HEK293 (cell line): ENCODE data around the gene C22orf15.

Experiments
- KLF10 ChIP-seq: fragments of 450-650 bp; IDR thresholded peaks from 2 replicates; pipeline ENCODE4 v1.5.1; 2018; ENCODE audit warnings: missing biosample characterization, mild to moderate bottlenecking, missing genetic modification characterization
- REPIN1 ChIP-seq: fragments of 450-650 bp; formaldehyde crosslinking; IDR thresholded peaks from 2 replicates; pipeline ENCODE4 v1.5.1; 2017; ENCODE audit warnings: missing biosample characterization, missing genetic modification characterization, low read depth
- SCRT1 ChIP-seq: fragments of 450-650 bp; formaldehyde crosslinking; IDR thresholded peaks from 2 replicates; pipeline ENCODE4 v1.5.1; 2016; ENCODE audit warnings: missing biosample characterization, missing genetic modification characterization, borderline replicate concordance
- SP3 ChIP-seq: fragments of 450-650 bp; formaldehyde crosslinking; IDR thresholded peaks from 2 replicates; pipeline ENCODE4 v1.5.1; 2016; ENCODE audit warnings: missing biosample characterization, missing genetic modification characterization
- SP7 ChIP-seq: fragments of 450-650 bp; formaldehyde crosslinking; IDR thresholded peaks from 2 replicates; pipeline ENCODE4 v1.5.1; 2016; ENCODE audit warnings: missing biosample characterization, missing genetic modification characterization
- ZBTB21 ChIP-seq: fragments of 450-650 bp; formaldehyde crosslinking; IDR thresholded peaks from 2 replicates; pipeline ENCODE4 v1.5.1; 2017; ENCODE audit warnings: missing biosample characterization, missing genetic modification characterization
- ZBTB49 ChIP-seq: fragments of 450-650 bp; formaldehyde crosslinking; IDR thresholded peaks from 2 replicates; pipeline ENCODE4 v1.5.1; 2016; ENCODE audit warnings: missing biosample characterization, missing genetic modification characterization, low read depth
- ZNF10 ChIP-seq: fragments of 450-650 bp; formaldehyde crosslinking; IDR thresholded peaks from 2 replicates; pipeline ENCODE4 v1.5.1; 2017; ENCODE audit warnings: missing biosample characterization, missing genetic modification characterization
- ZNF16 ChIP-seq: fragments of 450-650 bp; formaldehyde crosslinking; IDR thresholded peaks from 2 replicates; pipeline ENCODE4 v1.5.1; 2016; ENCODE audit warnings: low read depth, missing biosample characterization, missing genetic modification characterization
- ZNF2 ChIP-seq: fragments of 450-650 bp; formaldehyde crosslinking; IDR thresholded peaks from 2 replicates; pipeline ENCODE4 v1.5.1; 2016; ENCODE audit warnings: missing biosample characterization, missing genetic modification characterization
- ZNF23 ChIP-seq: fragments of 450-650 bp; formaldehyde crosslinking; IDR thresholded peaks from 2 replicates; pipeline ENCODE4 v1.5.1; 2016; ENCODE audit warnings: missing biosample characterization, missing genetic modification characterization, borderline replicate concordance
- ZNF280D ChIP-seq: fragments of 450-650 bp; formaldehyde crosslinking; IDR thresholded peaks from 2 replicates; pipeline ENCODE4 v1.5.1; 2016; ENCODE audit warnings: missing biosample characterization, missing genetic modification characterization
- ZNF510 ChIP-seq: fragments of 450-650 bp; formaldehyde crosslinking; IDR thresholded peaks from 2 replicates; pipeline ENCODE4 v1.5.1; 2018; ENCODE audit warnings: mild to moderate bottlenecking, missing genetic modification characterization, missing biosample characterization; ENCODE audit not compliant: insufficient replicate concordance
- ZNF529 ChIP-seq: fragments of 450-650 bp; formaldehyde crosslinking; IDR thresholded peaks from 2 replicates; pipeline ENCODE4 v1.5.1; 2017; ENCODE audit warnings: missing genetic modification characterization, missing biosample characterization; ENCODE audit not compliant: insufficient replicate concordance
- ZNF629 ChIP-seq: fragments of 450-650 bp; formaldehyde crosslinking; IDR thresholded peaks from 2 replicates; pipeline ENCODE4 v1.5.1; 2017; ENCODE audit warnings: missing biosample characterization, missing genetic modification characterization
- ZNF639 ChIP-seq: fragments of 450-650 bp; formaldehyde crosslinking; IDR thresholded peaks from 2 replicates; pipeline ENCODE4 v1.5.1; 2016; ENCODE audit warnings: missing biosample characterization, missing genetic modification characterization
- ZNF664 ChIP-seq: fragments of 450-650 bp; formaldehyde crosslinking; IDR thresholded peaks from 2 replicates; pipeline ENCODE4 v1.5.1; 2016; ENCODE audit warnings: missing biosample characterization, missing genetic modification characterization
- ZSCAN16 ChIP-seq: fragments of 450-650 bp; formaldehyde crosslinking; IDR thresholded peaks from 2 replicates; pipeline ENCODE4 v1.5.1; 2016; ENCODE audit warnings: missing biosample characterization, missing genetic modification characterization
- ZXDB ChIP-seq: fragments of 450-650 bp; formaldehyde crosslinking; IDR thresholded peaks from 2 replicates; pipeline ENCODE4 v1.5.1; 2016; ENCODE audit warnings: missing biosample characterization, missing genetic modification characterization
- TF ChIP-seq, protein P1 (sequence below): fragments of 450-650 bp; formaldehyde crosslinking; IDR thresholded peaks from 2 replicates; pipeline ENCODE4 v1.5.1; 2016; ENCODE audit warnings: missing biosample characterization, missing genetic modification characterization
- TF ChIP-seq, protein P2 (sequence below): fragments of 450-650 bp; formaldehyde crosslinking; IDR thresholded peaks from 2 replicates; pipeline ENCODE4 v1.5.1; 2017; ENCODE audit warnings: missing biosample characterization, missing genetic modification characterization
- TF ChIP-seq, protein P3 (sequence below): fragments of 450-650 bp; formaldehyde crosslinking; IDR thresholded peaks from 2 replicates; pipeline ENCODE4 v1.5.1; 2016; ENCODE audit warnings: missing biosample characterization, missing genetic modification characterization
- TF ChIP-seq, protein P4 (sequence below): fragments of 450-650 bp; formaldehyde crosslinking; conservative IDR thresholded peaks from 2 replicates; pipeline ENCODE4 v1.5.1; 2016; ENCODE audit warnings: low read depth, missing biosample characterization, missing genetic modification characterization

The C22orf15 gene

GRCh38 chr22:23786752-23787599 is 24.2 kb downstream of the C22orf15 start, which contains the start of gene SMARCB1 (continued):
- TF ChIP-seq, protein P1, sequence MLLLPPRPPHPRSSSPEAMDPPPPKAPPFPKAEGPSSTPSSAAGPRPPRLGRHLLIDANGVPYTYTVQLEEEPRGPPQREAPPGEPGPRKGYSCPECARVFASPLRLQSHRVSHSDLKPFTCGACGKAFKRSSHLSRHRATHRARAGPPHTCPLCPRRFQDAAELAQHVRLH (tag by site-specific recombination): no peak
- TF ChIP-seq SP3 (tag by site-specific recombination) (peak; percentile 70), ZBTB21 (tag by site-specific recombination) (no peak), ZNF664 (tag by site-specific recombination) (no peak), ZSCAN16 (tag by site-specific recombination) (no peak), REPIN1 (no peak), ZNF2 (tag by site-specific recombination) (no peak), SP7 (tag by site-specific recombination) (peak; percentile 31; the same call in 1 of the 2 replicates), ZBTB49 (tag by site-specific recombination) (no peak), ZNF639 (no peak), ZNF629 (tag by site-specific recombination) (no peak), SCRT1 (tag by site-specific recombination) (no peak), KLF10 (tag by site-specific recombination) (no peak), ZXDB (peak; percentile 64; the same call in 1 of the 2 replicates), ZNF23 (no peak), ZNF10 (tag by site-specific recombination) (no peak), ZNF16 (tag by site-specific recombination) (no peak), ZNF529 (tag by site-specific recombination) (no peak), ZNF510 (no peak), ZNF280D (tag by site-specific recombination) (no peak)
- TF ChIP-seq, protein P2, sequence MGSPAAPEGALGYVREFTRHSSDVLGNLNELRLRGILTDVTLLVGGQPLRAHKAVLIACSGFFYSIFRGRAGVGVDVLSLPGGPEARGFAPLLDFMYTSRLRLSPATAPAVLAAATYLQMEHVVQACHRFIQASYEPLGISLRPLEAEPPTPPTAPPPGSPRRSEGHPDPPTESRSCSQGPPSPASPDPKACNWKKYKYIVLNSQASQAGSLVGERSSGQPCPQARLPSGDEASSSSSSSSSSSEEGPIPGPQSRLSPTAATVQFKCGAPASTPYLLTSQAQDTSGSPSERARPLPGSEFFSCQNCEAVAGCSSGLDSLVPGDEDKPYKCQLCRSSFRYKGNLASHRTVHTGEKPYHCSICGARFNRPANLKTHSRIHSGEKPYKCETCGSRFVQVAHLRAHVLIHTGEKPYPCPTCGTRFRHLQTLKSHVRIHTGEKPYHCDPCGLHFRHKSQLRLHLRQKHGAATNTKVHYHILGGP (tag by site-specific recombination): no peak
- TF ChIP-seq, protein P3, sequence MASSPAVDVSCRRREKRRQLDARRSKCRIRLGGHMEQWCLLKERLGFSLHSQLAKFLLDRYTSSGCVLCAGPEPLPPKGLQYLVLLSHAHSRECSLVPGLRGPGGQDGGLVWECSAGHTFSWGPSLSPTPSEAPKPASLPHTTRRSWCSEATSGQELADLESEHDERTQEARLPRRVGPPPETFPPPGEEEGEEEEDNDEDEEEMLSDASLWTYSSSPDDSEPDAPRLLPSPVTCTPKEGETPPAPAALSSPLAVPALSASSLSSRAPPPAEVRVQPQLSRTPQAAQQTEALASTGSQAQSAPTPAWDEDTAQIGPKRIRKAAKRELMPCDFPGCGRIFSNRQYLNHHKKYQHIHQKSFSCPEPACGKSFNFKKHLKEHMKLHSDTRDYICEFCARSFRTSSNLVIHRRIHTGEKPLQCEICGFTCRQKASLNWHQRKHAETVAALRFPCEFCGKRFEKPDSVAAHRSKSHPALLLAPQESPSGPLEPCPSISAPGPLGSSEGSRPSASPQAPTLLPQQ (tag by site-specific recombination): peak; percentile 83; the same call in 1 of the 2 replicates
- TF ChIP-seq, protein P4, sequence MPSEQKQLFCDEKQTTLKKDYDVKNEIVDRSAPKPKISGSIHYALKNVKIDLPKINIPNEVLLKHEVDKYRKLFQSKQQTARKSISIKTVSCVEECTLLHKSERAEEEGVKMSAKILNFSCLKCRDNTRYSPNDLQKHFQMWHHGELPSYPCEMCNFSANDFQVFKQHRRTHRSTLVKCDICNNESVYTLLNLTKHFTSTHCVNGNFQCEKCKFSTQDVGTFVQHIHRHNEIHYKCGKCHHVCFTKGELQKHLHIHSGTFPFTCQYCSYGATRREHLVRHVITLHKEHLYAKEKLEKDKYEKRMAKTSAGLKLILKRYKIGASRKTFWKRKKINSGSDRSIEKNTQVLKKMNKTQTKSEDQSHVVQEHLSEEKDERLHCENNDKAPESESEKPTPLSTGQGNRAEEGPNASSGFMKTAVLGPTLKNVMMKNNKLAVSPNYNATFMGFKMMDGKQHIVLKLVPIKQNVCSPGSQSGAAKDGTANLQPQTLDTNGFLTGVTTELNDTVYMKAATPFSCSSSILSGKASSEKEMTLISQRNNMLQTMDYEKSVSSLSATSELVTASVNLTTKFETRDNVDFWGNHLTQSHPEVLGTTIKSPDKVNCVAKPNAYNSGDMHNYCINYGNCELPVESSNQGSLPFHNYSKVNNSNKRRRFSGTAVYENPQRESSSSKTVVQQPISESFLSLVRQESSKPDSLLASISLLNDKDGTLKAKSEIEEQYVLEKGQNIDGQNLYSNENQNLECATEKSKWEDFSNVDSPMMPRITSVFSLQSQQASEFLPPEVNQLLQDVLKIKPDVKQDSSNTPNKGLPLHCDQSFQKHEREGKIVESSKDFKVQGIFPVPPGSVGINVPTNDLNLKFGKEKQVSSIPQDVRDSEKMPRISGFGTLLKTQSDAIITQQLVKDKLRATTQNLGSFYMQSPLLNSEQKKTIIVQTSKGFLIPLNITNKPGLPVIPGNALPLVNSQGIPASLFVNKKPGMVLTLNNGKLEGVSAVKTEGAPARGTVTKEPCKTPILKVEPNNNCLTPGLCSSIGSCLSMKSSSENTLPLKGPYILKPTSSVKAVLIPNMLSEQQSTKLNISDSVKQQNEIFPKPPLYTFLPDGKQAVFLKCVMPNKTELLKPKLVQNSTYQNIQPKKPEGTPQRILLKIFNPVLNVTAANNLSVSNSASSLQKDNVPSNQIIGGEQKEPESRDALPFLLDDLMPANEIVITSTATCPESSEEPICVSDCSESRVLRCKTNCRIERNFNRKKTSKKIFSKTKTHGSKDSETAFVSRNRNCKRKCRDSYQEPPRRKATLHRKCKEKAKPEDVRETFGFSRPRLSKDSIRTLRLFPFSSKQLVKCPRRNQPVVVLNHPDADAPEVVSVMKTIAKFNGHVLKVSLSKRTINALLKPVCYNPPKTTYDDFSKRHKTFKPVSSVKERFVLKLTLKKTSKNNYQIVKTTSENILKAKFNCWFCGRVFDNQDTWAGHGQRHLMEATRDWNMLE (tag by site-specific recombination): no peak
